ENCODE results near the gene UTP18. TPM values are rescaled to one million over a fixed set of nuclear protein-coding genes. Genes with fewer than 3 reads are reported as not detected.

The UTP18 gene
- total and polyA plus RNA-seq, 7 donors = 17.4 to 27.9 (median 20.4) TPM

DNA sequence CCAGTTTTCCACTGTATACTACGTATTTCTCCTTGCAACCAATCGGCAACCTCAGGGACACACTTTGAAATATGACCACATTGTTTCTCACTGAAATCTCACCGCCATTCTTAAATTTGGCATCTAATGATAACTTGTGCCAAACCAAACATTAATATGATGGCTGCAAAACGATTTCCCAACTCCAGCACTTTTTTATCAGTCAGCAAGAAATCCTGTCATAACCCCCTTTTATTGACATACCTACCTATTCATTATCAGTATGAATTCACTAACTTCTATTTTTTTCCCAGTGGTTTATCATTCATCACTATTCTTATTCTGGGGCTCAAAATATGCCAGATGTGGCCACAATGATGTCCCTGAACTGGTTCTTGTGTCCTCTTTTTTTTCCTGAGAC is 16.3 kb upstream of the UTP18 start:
- no peaks in the 10 kb centered on the region for H3K9me3 ChIP-seq
- intact Hi-C loops (cut with DNase I) = no loop called here

GRCh38 chr17:51245535-51245934 is 14.8 kb upstream of the UTP18 start:
- H3K27ac ChIP-seq = no peak overlapping the region
- intact Hi-C loops (cut with DNase I) = no loop called here
- H3K27me3 ChIP-seq = no peaks in the 10 kb centered on the region
- H3K4me1 ChIP-seq = no peaks in the 10 kb centered on the region
- no peak overlapping the region for H3K4me3 ChIP-seq
- WGBS, 2 donors = 96% methylated on average over 1 of the region's 1 CpG
- TF ChIP-seq EP300 (IDR thresholded peaks at IDR 0.05) (no peak), POLR2AphosphoS5 (IDR thresholded peaks at IDR 0.05) (no peak), POLR2A (IDR thresholded peaks at IDR 0.05) (no peak), CTCF (IDR thresholded peaks at IDR 0.05) (no peak)
- H3K9me3 ChIP-seq = no peaks in the 10 kb centered on the region
- no peak for DNase-seq
- no peaks in the 10 kb centered on the region for H3K36me3 ChIP-seq

More for the DNA sequence above, 16.3 kb upstream of the UTP18 start:
- TF ChIP-seq EP300 (IDR thresholded peaks at IDR 0.05) (no peak), POLR2AphosphoS5 (IDR thresholded peaks at IDR 0.05) (no peak), CTCF (IDR thresholded peaks at IDR 0.05) (no peak), POLR2A (IDR thresholded peaks at IDR 0.05) (no peak)
- no peak overlapping the region for H3K4me3 ChIP-seq
- no peaks in the 10 kb centered on the region for H3K36me3 ChIP-seq
- WGBS, 2 donors = 77 to 87% methylated on average over 4 of the region's 4 CpGs
- no peak overlapping the region for H3K27ac ChIP-seq
- no peak for DNase-seq
- H3K27me3 ChIP-seq = no peaks in the 10 kb centered on the region
- H3K4me1 ChIP-seq = no peaks in the 10 kb centered on the region

DNA sequence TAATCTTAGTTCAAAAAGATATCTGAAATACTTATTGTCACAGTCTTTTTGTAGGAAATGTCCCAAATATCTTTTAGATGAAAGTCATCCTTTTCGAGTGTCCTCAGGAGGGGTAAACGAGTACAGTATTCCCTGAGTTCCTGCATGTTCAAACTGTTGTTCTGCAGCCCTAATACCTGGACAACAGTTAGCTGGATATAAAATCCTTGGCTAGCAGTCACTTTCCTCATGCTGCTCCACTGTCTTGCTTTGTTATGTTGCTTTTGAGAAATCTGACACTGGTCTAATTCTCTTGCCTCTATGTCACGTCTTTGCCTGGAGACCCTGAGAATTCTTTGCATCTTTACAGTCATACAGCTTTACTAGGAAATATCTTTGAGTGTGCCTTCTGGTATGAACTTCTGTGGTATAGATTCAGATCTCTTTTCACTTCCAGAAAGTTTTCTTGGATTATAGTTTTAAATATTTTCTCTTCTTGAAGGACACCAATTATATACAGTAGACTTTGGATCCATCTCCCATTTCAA is 10.0 kb upstream of the UTP18 start:
- Histone ChIP-seq H3K4me1 (peaks cover 0 to 2% (median 0%) of the 10 kb centered on the region in 4 donors), H3K9me3 (no peaks in the 10 kb centered on the region), H3K4me3 (no peak overlapping the region), H3K27ac (no peak overlapping the region), H3K27me3 (no peaks in the 10 kb centered on the region), H3K36me3 (peaks cover 0 to 27% (median 0%) of the 10 kb centered on the region in 4 donors)
- no peak for DNase-seq
- no peak for TF ChIP-seq POLR2AphosphoS5 (IDR thresholded peaks at IDR 0.05)
- no peak for TF ChIP-seq CTCF (IDR thresholded peaks at IDR 0.05)
- no peak for TF ChIP-seq EP300 (IDR thresholded peaks at IDR 0.05)
- TF ChIP-seq POLR2A (IDR thresholded peaks at IDR 0.05) = no peak
- WGBS, 2 donors = 97 to 98% methylated on average over 3 of the region's 3 CpGs
- intact Hi-C loops (cut with DNase I) = no loop called here

GRCh38 chr17:51251010-51251409 is 9.3 kb upstream of the UTP18 start:
- no peaks in the 10 kb centered on the region for H3K9me3 ChIP-seq
- TF ChIP-seq CTCF (IDR thresholded peaks at IDR 0.05) (no peak), POLR2A (IDR thresholded peaks at IDR 0.05) (no peak), EP300 (IDR thresholded peaks at IDR 0.05) (no peak), POLR2AphosphoS5 (IDR thresholded peaks at IDR 0.05) (no peak)
- no peaks in the 10 kb centered on the region for H3K27me3 ChIP-seq
- DNase-seq = no peak
- no peak overlapping the region for H3K4me3 ChIP-seq
- intact Hi-C loops (cut with DNase I) = no loop called here
- peaks cover 0 to 5% (median 2%) of the 10 kb centered on the region in 4 donors for H3K4me1 ChIP-seq
- H3K36me3 ChIP-seq = peaks cover 0 to 28% (median 0%) of the 10 kb centered on the region in 4 donors
- no peak overlapping the region for H3K27ac ChIP-seq

DNA sequence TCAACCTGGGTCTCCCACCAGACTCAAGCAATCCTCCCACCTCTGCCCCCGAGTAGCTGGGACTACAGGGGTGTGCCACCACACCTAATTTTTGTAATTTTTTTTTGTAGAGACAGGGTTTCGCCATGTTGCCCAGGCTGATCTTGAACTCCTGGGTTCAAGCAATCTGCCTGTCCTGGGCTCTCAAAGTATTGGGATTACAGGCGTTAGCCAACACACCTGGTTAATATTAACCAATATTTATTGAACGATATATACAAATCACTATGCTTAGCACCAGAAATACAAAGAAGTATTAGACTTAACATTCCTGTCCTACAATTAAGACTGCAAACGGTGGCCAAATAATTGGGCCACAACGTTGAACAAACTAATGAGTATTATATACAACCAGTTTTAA is 4.7 kb upstream of the UTP18 start:
- no peak overlapping the region for H3K27ac ChIP-seq
- H3K9me3 ChIP-seq = no peaks in the 10 kb centered on the region
- intact Hi-C loops (cut with DNase I) = no loop called here
- 38 to 77% methylated on average over 6 of the region's 6 CpGs for WGBS, 2 donors
- peaks cover 0 to 28% (median 0%) of the 10 kb centered on the region in 4 donors for H3K36me3 ChIP-seq
- no peak for DNase-seq
- H3K4me3 ChIP-seq = no peak overlapping the region
- no peaks in the 10 kb centered on the region for H3K27me3 ChIP-seq
- peaks cover 0 to 37% (median 28%) of the 10 kb centered on the region in 4 donors for H3K4me1 ChIP-seq
- no peak for TF ChIP-seq EP300 (IDR thresholded peaks at IDR 0.05)
- TF ChIP-seq CTCF (IDR thresholded peaks at IDR 0.05) = no peak
- TF ChIP-seq POLR2AphosphoS5 (IDR thresholded peaks at IDR 0.05) = no peak
- TF ChIP-seq POLR2A (IDR thresholded peaks at IDR 0.05) = no peak

All from sigmoid colon (tissue), 7 donors.